Measurements from ENCODE around the gene MICAL3. TPM values are rescaled to one million over a fixed set of nuclear protein-coding genes. Genes with fewer than 3 reads are reported as not detected.
A peak's percentile ranks its signal among the peaks of the same experiment; 100 is the strongest.

Gene MICAL3
- total and polyA plus RNA-seq, 9 of the 15 experiments (the other 6 are each of a cell fraction or from before 2014, with no cell fraction given), result 0.53 to 32.1 (median 12.3) TPM

DNA sequence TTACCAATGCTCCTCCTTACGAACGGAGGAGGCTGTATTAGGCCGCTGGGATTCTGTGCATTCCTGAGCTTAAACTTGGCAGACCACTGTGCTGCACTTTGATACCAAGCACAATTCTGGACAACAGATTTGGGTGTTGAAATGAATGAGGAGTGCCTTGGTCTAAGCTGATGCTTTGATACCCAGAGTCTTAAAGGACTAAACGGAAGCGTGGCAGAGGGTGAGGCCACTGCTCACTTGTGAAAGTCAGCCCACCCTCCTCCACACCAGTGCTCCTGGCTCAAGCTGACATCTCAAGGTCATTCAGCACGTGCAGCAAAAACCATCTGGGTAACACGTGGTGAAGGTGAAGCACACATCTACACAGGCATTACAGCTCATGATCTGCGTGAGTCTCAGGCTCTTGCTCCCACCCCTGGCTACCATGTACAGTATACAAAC is 85.9 kb downstream of the MICAL3 start (continued):
- TF ChIP-seq, protein P1, sequence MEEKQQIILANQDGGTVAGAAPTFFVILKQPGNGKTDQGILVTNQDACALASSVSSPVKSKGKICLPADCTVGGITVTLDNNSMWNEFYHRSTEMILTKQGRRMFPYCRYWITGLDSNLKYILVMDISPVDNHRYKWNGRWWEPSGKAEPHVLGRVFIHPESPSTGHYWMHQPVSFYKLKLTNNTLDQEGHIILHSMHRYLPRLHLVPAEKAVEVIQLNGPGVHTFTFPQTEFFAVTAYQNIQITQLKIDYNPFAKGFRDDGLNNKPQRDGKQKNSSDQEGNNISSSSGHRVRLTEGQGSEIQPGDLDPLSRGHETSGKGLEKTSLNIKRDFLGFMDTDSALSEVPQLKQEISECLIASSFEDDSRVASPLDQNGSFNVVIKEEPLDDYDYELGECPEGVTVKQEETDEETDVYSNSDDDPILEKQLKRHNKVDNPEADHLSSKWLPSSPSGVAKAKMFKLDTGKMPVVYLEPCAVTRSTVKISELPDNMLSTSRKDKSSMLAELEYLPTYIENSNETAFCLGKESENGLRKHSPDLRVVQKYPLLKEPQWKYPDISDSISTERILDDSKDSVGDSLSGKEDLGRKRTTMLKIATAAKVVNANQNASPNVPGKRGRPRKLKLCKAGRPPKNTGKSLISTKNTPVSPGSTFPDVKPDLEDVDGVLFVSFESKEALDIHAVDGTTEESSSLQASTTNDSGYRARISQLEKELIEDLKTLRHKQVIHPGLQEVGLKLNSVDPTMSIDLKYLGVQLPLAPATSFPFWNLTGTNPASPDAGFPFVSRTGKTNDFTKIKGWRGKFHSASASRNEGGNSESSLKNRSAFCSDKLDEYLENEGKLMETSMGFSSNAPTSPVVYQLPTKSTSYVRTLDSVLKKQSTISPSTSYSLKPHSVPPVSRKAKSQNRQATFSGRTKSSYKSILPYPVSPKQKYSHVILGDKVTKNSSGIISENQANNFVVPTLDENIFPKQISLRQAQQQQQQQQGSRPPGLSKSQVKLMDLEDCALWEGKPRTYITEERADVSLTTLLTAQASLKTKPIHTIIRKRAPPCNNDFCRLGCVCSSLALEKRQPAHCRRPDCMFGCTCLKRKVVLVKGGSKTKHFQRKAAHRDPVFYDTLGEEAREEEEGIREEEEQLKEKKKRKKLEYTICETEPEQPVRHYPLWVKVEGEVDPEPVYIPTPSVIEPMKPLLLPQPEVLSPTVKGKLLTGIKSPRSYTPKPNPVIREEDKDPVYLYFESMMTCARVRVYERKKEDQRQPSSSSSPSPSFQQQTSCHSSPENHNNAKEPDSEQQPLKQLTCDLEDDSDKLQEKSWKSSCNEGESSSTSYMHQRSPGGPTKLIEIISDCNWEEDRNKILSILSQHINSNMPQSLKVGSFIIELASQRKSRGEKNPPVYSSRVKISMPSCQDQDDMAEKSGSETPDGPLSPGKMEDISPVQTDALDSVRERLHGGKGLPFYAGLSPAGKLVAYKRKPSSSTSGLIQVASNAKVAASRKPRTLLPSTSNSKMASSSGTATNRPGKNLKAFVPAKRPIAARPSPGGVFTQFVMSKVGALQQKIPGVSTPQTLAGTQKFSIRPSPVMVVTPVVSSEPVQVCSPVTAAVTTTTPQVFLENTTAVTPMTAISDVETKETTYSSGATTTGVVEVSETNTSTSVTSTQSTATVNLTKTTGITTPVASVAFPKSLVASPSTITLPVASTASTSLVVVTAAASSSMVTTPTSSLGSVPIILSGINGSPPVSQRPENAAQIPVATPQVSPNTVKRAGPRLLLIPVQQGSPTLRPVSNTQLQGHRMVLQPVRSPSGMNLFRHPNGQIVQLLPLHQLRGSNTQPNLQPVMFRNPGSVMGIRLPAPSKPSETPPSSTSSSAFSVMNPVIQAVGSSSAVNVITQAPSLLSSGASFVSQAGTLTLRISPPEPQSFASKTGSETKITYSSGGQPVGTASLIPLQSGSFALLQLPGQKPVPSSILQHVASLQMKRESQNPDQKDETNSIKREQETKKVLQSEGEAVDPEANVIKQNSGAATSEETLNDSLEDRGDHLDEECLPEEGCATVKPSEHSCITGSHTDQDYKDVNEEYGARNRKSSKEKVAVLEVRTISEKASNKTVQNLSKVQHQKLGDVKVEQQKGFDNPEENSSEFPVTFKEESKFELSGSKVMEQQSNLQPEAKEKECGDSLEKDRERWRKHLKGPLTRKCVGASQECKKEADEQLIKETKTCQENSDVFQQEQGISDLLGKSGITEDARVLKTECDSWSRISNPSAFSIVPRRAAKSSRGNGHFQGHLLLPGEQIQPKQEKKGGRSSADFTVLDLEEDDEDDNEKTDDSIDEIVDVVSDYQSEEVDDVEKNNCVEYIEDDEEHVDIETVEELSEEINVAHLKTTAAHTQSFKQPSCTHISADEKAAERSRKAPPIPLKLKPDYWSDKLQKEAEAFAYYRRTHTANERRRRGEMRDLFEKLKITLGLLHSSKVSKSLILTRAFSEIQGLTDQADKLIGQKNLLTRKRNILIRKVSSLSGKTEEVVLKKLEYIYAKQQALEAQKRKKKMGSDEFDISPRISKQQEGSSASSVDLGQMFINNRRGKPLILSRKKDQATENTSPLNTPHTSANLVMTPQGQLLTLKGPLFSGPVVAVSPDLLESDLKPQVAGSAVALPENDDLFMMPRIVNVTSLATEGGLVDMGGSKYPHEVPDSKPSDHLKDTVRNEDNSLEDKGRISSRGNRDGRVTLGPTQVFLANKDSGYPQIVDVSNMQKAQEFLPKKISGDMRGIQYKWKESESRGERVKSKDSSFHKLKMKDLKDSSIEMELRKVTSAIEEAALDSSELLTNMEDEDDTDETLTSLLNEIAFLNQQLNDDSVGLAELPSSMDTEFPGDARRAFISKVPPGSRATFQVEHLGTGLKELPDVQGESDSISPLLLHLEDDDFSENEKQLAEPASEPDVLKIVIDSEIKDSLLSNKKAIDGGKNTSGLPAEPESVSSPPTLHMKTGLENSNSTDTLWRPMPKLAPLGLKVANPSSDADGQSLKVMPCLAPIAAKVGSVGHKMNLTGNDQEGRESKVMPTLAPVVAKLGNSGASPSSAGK (IDR thresholded peaks at IDR 0.05), result peak; percentile 46; the same call in 1 of the 2 replicates
- no peak for TF ChIP-seq BACH1 (tag; IDR thresholded peaks at IDR 0.05)

Measured in K562 (cell line).